DND-41 (cell line): Measurements from ENCODE around the gene SAT1.

Experiments
- ATAC-seq: fragments of 200-7000 bp; cut with Tn5 transposase; 3 replicates; pipeline ENCODE4 v1.9.1; 2021; ENCODE audit warnings: low read depth; ENCODE audit not compliant: insufficient read depth
- DNase-seq: peaks from one replicate; pipeline ENCODE4 v3.0.0-alpha.2; 2020
- H2AFZ ChIP-seq: 2 replicates; pipeline ENCODE4 v1.6.0; 2012; ENCODE audit warnings: low read depth, low read length
- H3K27ac ChIP-seq: 2 replicates; pipeline ENCODE4 v1.5.1; 2012; ENCODE audit warnings: low read length, inconsistent platforms
- H3K27me3 ChIP-seq: fragments of 200-600 bp; sonication (generic); 2 replicates; pipeline ENCODE4 v1.6.0; 2012; ENCODE audit warnings: low read length, mild to moderate bottlenecking, inconsistent platforms; ENCODE audit not compliant: insufficient read depth, poor library complexity
- H3K36me3 ChIP-seq: 2 replicates; pipeline ENCODE4 v1.5.1; 2012; ENCODE audit warnings: low read length, inconsistent platforms; ENCODE audit not compliant: insufficient read depth
- H3K4me1 ChIP-seq: 2 replicates; pipeline ENCODE4 v1.5.1; 2012; ENCODE audit warnings: mild to moderate bottlenecking, low read length; ENCODE audit not compliant: insufficient read depth
- H3K4me2 ChIP-seq: 2 replicates; pipeline ENCODE4 v1.6.0; 2012; ENCODE audit warnings: mild to moderate bottlenecking, moderate library complexity, low read length, inconsistent platforms; ENCODE audit not compliant: insufficient read depth
- H3K4me3 ChIP-seq, 2 experiments: fragments of 200-600 bp in 1 of 2; shearing (Covaris generic) in 1 of 2; 2 replicates each; pipeline ENCODE4 v1.5.1; 2012 to 2016; ENCODE audit warnings: inconsistent platforms in 2 of 2, low read length in 2 of 2, mild to moderate bottlenecking in 2 of 2, low read depth in 1 of 2, moderate library complexity in 1 of 2
- H3K79me2 ChIP-seq: 2 replicates; pipeline ENCODE4 v1.6.0; 2012; ENCODE audit warnings: low read length, inconsistent platforms; ENCODE audit not compliant: insufficient read depth
- H3K9ac ChIP-seq: 2 replicates; pipeline ENCODE4 v1.6.0; 2012; ENCODE audit warnings: low read depth, mild to moderate bottlenecking, inconsistent platforms, low read length, moderate library complexity
- H3K9me3 ChIP-seq: 2 replicates; pipeline ENCODE4 v1.5.1; 2012; ENCODE audit warnings: low read length, moderate library complexity, mild to moderate bottlenecking, inconsistent platforms; ENCODE audit not compliant: insufficient read depth, severe bottlenecking
- H4K20me1 ChIP-seq: 2 replicates; pipeline ENCODE4 v1.6.0; 2012; ENCODE audit warnings: low read length; ENCODE audit not compliant: insufficient read depth
- CTCF ChIP-seq: IDR thresholded peaks from 2 replicates; pipeline ENCODE4 v1.5.1; 2012; ENCODE audit warnings: borderline replicate concordance, low read length, moderate library complexity, mild to moderate bottlenecking; ENCODE audit not compliant: poor library complexity, severe bottlenecking; ENCODE audit errors: extremely low read depth
- EZH2 ChIP-seq: IDR thresholded peaks from 3 replicates; pipeline ENCODE4 v1.6.1; 2012; ENCODE audit warnings: borderline replicate concordance, low read depth, mild to moderate bottlenecking, moderate library complexity, low read length, inconsistent platforms; ENCODE audit not compliant: severe bottlenecking

Gene SAT1

GRCh38 chrX:23795221-23795620, 12.2 kb downstream of the SAT1 start:
- Histone ChIP-seq H3K4me2 (no peak overlapping the region), H3K79me2 (no peaks in the 10 kb centered on the region), H3K36me3 (no peaks in the 10 kb centered on the region), H3K9ac (no peak overlapping the region), H3K27me3 (no peaks in the 10 kb centered on the region), H3K4me3 (no peak overlapping the region), H3K27ac (no peak overlapping the region), H3K9me3 (no peaks in the 10 kb centered on the region), H3K4me1 (no peaks in the 10 kb centered on the region), H4K20me1 (no peaks in the 10 kb centered on the region), H2AFZ (no peak overlapping the region)
- ATAC-seq (no peak), DNase-seq (no peak)
- TF ChIP-seq CTCF: no peak
- no peak for TF ChIP-seq EZH2

DNA sequence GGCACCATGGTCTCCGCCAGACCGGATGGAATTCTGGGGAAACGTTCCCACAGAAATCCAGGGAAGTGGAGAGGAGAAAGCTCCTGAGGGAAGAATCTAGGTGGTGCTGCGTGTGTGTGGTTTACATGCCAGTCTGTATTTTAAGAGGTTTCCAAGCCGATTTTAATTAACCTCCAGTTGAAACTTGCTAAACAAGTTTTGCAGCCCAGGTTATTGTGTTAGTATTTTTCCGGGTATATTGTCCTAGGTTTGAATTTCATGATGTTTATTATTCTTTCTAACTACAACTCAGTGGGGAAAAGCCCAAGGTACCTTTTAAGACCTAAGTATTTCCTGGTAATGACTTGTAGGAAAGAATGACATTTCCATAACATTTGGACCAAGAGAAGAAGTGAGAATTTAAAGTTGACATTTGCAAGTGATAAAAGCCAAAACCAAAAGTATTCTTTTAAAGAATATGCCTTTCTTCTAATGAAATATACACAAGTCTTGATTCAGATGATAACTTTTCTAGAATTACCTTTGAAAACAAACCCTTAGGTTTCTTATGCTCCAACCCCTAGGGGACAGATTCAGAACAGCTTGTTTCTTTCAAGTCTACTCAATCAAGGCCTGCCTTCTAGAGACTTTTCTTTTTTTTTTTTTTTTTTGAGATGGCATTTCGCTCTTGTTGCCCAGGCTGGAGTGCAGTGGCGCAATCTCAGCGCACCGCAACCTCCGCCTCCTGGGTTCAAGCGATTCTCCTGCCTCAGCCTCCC, 14.6 kb downstream of the SAT1 start:
- Histone ChIP-seq H3K79me2 (no peaks in the 10 kb centered on the region), H3K4me1 (no peaks in the 10 kb centered on the region), H3K27me3 (no peaks in the 10 kb centered on the region), H3K9me3 (no peaks in the 10 kb centered on the region), H3K4me2 (no peak overlapping the region), H3K9ac (no peak overlapping the region), H4K20me1 (no peaks in the 10 kb centered on the region), H2AFZ (no peak overlapping the region), H3K27ac (no peak overlapping the region), H3K36me3 (no peaks in the 10 kb centered on the region), H3K4me3 (no peak overlapping the region)
- DNase-seq (no peak), ATAC-seq (no peak)
- TF ChIP-seq CTCF (no peak), EZH2 (no peak)

DNA sequence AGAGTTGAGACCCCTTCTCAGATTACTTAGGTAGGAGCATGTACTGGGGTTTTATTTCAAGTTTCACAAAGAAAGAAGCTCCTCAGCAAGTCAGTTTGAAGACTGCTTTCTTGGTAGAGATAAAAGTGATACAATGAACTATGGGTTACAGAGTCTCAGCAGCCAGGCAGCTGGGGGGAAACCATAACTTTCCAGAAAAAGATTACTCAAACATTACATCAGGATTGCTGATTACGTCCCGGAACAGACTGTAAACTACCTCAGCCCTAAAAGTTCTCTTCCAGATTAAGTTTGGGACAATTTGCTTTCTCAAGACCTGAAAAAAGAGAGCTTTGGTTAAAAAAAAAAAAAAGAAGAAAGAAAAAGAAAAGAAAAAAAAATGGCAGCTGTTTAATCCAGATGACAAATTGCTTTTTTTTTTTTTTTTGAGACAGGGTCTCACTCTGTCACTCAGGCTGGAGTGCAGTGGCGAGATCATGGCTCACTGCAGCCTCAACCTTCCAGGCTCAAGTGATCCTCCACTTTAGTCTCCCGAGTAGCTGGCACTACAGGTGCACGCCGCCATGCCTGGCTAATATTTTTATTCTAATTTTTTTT, 16.6 kb downstream of the SAT1 start:
- Histone ChIP-seq H3K27me3 (no peaks in the 10 kb centered on the region), H3K27ac (no peak overlapping the region), H3K4me2 (no peak overlapping the region), H2AFZ (no peak overlapping the region), H3K9me3 (no peaks in the 10 kb centered on the region), H3K4me1 (no peaks in the 10 kb centered on the region), H3K79me2 (no peaks in the 10 kb centered on the region), H4K20me1 (no peaks in the 10 kb centered on the region), H3K4me3 (no peak overlapping the region), H3K9ac (no peak overlapping the region), H3K36me3 (no peaks in the 10 kb centered on the region)
- DNase-seq (no peak), ATAC-seq (no peak)
- TF ChIP-seq EZH2: no peak
- TF ChIP-seq CTCF: no peak
